ENCODE data around the gene PPY.
A peak's percentile ranks its signal among the peaks of the same experiment; 100 is the strongest.
"Not testable (repeated sequence)": the region's sequence is repeated elsewhere in the genome, so short reads cannot be mapped to it uniquely, and the experiment has no call there.

PPY gene

DNA sequence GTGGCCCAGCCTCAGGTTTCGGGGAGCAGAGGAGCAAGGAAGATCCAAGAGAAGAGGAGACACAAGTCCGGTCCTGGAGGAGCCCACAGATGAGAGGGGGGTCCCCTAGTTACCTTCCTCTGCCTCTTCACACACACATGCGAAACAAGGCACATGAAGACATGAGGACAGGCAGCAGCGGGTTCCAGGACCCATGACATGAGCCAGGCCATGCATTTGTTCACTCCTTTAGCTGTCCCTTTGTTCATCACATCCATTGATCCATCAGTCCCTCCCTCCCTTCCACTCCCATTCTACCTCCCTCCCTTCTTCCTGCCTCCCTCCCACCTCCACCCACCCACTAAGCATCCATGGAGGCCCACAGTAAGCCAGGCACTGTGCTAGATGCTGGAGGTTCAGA is 9.4 kb downstream of the PPY start:
- DNase-seq (ENCODE audit: low read depth in 1 of 2, low spot score in 1 of 2): no peak

GRCh38 chr17:43932357-43932756 is 9.9 kb downstream of the PPY start:
- DNase-seq (ENCODE audit: low read depth in 1 of 2, low spot score in 1 of 2): no peak

DNA sequence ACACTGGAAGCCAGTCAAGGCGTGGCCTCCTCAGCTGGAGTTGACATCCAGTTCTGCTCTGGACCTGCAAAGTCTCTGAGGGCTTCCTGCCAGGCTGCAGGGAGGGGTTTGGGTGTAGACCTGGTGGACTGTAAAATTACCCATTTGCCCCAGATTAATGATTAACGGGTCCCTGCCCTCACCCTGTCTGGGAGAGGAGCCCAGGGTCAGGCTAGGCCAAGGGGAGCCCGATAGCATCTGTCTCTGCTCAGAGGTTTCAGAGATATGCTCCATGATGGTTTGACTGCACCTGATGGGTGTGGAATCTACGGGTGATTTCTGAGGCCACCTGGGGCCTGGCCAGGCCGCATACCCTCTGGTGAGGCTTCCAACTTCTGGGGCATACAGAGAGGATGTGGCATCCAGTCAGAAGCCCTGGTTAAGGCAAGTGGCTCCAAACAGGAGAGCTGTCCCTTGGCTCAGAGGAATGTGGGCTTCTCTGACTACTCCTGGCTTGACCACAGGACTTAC is 11.2 kb downstream of the PPY start:
- DNase-seq (ENCODE audit: low read depth in 1 of 2, low spot score in 1 of 2): no peak

- no peak for DNase-seq (ENCODE audit: low read depth in 1 of 2, low spot score in 1 of 2)
Measured at GRCh38 chr17:43928609-43929008, 13.7 kb downstream of the PPY start.

GRCh38 chr17:43927929-43928328 is 14.3 kb downstream of the PPY start:
- not testable (repeated sequence) for DNase-seq (ENCODE audit: low read depth in 1 of 2, low spot score in 1 of 2)

DNA sequence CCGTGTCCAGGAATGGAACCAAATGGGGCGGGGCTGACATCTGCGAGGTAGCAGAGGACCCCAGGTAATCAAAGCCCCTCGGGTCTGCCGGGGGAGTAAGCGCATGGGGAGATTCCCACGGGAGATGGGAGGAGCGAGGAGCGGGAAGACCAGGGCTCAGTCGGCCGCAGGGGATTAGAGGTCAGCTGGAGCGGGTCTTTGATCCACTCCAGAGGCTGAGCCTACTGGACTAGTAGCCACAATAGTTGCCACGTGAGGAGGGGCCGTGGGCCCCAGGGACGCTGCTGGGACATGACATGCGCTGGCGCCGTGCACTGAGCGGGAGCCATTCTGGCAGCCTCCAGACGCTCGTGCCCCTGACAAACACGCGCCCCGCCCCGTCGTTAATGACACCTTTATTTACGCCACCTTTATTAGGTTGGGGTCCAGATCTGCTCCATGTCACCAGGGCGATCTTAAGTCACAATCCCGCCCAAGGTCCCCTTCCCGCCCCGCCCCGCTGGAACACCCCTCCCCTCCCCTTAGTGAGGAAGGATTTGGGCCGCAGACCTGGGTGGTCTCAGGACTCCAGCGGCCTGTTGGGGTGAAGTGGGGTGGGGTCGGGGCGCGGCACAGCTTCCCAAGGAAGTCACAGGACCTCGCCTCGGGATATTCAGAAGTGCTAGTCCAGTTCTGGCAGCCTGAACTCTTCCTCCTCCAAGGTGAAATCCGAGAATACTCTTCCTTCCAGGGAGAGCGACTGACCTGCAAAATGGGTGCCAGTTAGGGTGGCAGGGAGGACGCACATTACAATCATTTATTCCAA is 15.0 kb downstream of the PPY start:
- no peak for DNase-seq (ENCODE audit: low read depth in 1 of 2, low spot score in 1 of 2)

DNA sequence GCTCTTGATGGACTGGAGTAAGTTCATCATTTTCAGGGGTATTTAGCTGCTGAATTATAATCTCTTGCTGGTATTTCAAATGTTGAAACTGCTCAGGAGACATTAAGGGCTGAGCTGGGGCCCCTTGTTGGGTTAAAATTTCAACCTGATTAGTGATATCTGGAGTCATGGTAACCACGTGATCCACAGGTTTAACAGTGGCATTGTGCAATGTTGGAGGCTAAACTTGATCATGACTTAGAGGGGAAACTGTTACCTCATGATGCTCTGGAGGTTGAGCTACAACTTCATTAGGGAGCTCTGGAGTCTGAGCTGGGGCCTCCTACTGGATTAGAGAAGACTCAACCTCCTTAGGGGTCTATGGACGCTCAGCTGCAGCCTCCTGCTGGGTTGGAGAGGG is 17.7 kb downstream of the PPY start:
- no peak for DNase-seq (ENCODE audit: low read depth in 1 of 2, low spot score in 1 of 2)

DNA sequence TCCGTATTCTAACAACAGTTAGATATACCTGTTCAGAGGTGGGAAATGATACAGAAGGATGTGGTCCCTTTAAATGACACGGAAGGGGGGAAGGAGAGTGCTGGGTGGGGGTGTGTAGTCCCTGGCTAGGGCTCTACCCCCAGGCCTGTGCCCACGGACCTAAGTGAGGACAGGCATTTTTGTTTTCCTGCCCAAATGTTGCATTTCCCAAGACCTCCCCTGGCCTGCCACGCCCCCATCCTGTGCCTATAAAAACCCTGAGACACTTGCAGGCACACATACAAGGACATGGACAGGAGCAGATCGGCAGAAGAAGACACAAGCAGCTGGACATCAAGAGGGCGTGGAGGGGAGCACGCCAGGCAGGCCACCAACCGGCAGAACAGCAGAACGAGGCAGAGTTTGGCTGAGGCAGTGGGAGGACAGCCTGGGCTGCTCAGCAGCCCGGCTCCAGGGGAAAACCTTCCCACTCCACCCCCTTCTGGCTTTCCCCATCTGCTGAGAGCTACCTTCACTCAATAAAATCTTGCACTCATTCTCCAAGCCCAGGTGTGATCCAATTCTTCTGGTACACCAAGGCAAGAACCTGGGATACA is 21.7 kb downstream of the PPY start:
- no peak for DNase-seq (ENCODE audit: low read depth in 1 of 2, low spot score in 1 of 2)

GRCh38 chr17:43918026-43918389 is 24.3 kb downstream of the PPY start:
- no peak for DNase-seq (ENCODE audit: low read depth in 1 of 2, low spot score in 1 of 2)

- DNase-seq (ENCODE audit: low read depth in 1 of 2, low spot score in 1 of 2): peak in 1 of 2 donors; percentile 34
Measured at GRCh38 chr17:43917348-43918025, 24.8 kb downstream of the PPY start.

DNA sequence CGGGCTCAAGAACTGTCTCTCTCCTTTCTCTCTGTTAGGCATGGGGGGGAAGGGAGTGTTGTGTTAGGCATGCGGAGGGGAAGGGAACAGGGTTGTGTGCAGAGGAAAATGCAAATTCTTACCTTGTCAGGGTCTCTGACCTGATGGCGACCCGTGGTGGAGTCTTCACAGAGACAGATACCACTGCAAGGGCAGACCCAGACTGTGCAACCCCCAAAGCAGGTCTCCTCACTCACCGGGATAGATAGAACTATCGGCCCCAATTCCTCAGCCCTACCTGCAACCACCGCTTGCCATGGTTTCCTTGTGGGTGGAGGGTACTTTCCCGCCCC is 25.3 kb downstream of the PPY start:
- DNase-seq (ENCODE audit: low read depth in 1 of 2, low spot score in 1 of 2): no peak

GRCh38 chr17:43916385-43916784 is 25.9 kb downstream of the PPY start:
- no peak for DNase-seq (ENCODE audit: low read depth in 1 of 2, low spot score in 1 of 2)

DNA sequence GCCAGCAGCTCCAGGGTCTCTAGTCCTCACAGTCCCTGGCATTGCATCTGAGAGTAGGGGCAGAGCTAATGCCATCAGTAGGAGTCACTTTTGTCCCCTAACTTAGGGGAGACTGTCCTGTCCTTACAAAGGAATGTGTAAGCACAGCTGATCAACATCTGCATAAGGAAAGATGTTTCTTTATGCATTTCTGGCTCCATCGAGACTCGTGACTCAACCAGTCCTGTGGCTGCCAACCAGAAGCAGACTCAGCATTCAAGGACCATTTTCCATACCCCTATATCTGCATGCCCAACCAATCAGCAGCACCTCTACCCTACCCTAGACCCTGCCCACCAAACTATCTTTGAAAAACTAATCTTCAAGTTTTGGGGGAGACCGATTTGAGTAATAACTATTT is 26.7 kb downstream of the PPY start:
- DNase-seq (ENCODE audit: low read depth in 1 of 2, low spot score in 1 of 2): no peak

DNA sequence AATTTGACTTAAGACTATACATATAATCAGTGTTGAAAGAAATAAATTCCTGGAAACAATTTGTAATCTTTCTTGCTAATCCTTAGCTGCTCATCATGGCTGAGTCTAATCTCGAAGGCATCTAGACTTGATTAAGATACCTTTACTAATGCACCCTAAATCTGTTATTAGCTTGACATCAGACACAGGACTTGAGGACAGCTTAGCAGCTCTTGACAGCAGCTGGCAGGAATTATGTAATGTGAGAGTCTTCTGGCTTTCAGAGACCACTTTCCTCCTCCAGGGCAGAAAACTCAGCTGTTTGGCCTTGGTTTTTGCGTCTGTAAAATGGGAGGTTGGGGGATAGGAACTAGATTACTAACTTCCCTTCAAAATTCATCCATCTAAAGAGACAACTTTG is 27.8 kb downstream of the PPY start:
- no peak for DNase-seq (ENCODE audit: low read depth in 1 of 2, low spot score in 1 of 2)

DNA sequence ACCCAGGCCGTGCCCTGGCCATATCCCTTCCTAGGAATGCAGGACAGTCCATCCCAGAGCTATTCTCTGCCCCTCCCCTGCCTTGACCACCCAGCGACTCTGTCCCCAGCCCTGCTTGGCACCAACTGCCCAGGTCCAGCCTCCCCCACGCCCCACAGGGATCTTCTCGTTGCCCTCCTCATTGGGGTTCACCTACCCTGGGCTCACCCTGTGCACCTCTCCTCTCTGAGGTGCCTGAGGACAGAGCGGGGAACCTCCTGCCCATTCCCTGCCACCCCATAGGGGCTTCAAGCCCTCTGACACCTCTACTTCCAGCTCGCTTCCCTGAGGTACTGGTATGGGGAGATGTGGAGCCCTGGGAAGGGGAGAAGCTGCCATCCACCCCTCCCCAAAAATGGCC is 28.7 kb downstream of the PPY start:
- DNase-seq (ENCODE audit: low read depth in 1 of 2, low spot score in 1 of 2): no peak

- DNase-seq (ENCODE audit: low read depth in 1 of 2, low spot score in 1 of 2): no peak
Measured at GRCh38 chr17:43912635-43913304, 29.5 kb downstream of the PPY start.

GRCh38 chr17:43911904-43912303 is 30.4 kb downstream of the PPY start:
- no peak for DNase-seq (ENCODE audit: low read depth in 1 of 2, low spot score in 1 of 2)

- DNase-seq (ENCODE audit: low read depth in 1 of 2, low spot score in 1 of 2): no peak
Measured at GRCh38 chr17:43909537-43910231, 32.6 kb downstream of the PPY start.

GRCh38 chr17:43907998-43908721 is 34.1 kb downstream of the PPY start:
- DNase-seq (ENCODE audit: low read depth in 1 of 2, low spot score in 1 of 2): peak in 1 of 2 donors; percentile 41

DNA sequence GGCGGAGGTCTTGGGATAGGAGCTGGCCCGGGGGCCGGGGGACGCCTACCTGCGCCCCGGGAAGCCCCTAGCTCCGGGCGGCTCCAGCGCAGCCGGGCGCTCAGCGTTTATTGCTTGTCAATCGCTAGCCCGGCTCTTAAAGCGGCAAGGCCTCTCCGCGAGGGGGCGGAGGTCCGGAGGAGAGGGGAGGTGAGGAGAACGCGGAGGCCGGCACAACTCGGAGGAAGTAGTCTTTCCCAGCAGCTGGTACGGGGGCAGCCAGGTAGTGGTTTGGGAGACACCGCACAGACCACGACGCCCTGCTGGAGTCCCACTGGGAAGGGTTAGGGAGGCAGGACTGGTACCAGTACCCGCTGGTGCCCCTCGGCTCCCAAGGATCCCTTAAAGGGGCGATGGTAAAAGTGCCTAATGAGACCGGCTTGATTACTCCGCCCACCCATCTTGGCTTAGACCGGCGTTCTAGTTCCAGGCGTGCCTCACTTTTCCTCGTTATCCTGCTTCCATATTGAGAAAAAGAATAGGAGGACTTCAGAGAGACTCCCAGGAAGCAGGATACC is 34.8 kb downstream of the PPY start, which contains the start of gene MPP2:
Gene MPP2 (minus strand): TSS at position 112 of the 557 bp plus-strand sequence. CDS start 3,076 bp downstream, outside the sequence.
- DNase-seq (ENCODE audit: low read depth in 1 of 2, low spot score in 1 of 2): peak in 1 of 2 donors; percentile 27

Measured in stimulated activated CD4-positive, alpha-beta T cell treated with anti-CD3 and anti-CD28 coated beads, Interleukin-15, amount 100 ng/mL, for 1 hour (primary cell).